GM21381 (cell line): ENCODE data around the gene STPG1.

Experiments
- ATAC-seq: cut with Tn5 transposase; IDR thresholded peaks from one replicate; pipeline ENCODE4 v1.9.1; 2021; ENCODE audit warnings: mild to moderate bottlenecking, moderate library complexity; ENCODE audit not compliant: unreplicated experiment

The STPG1 gene

GRCh38 chr1:24344090-24344742 is 69.4 kb downstream of the STPG1 start:
- ATAC-seq, result no peak

GRCh38 chr1:24343412-24344089 is 70.0 kb downstream of the STPG1 start:
- ATAC-seq, result no peak

GRCh38 chr1:24341260-24341659 is 72.3 kb downstream of the STPG1 start:
- ATAC-seq, result no peak

- ATAC-seq, result no peak
These were observed 72.8 kb downstream of the STPG1 start for GRCh38 chr1:24340770-24341169.

- no peak for ATAC-seq
These were observed 73.6 kb downstream of the STPG1 start for GRCh38 chr1:24339996-24340395.

GRCh38 chr1:24338447-24338846 is 75.1 kb downstream of the STPG1 start:
- ATAC-seq, result no peak

GRCh38 chr1:24337455-24337854 is 76.1 kb downstream of the STPG1 start:
- ATAC-seq, result no peak

GRCh38 chr1:24336075-24336474 is 77.5 kb downstream of the STPG1 start:
- ATAC-seq, result no peak

GRCh38 chr1:24331961-24332673 is 81.5 kb downstream of the STPG1 start:
- no peak for ATAC-seq

- no peak for ATAC-seq
These were observed 83.6 kb downstream of the STPG1 start for GRCh38 chr1:24329797-24330543.

- no peak for ATAC-seq
These were observed 84.3 kb downstream of the STPG1 start for GRCh38 chr1:24329331-24329730.

- no peak for ATAC-seq
These were observed 85.7 kb downstream of the STPG1 start for GRCh38 chr1:24327891-24328290.

GRCh38 chr1:24327486-24327885 is 86.1 kb downstream of the STPG1 start:
- ATAC-seq, result no peak

- ATAC-seq, result no peak
These were observed 87.8 kb downstream of the STPG1 start for GRCh38 chr1:24325587-24326449.

- ATAC-seq, result no peak
These were observed 88.7 kb downstream of the STPG1 start for GRCh38 chr1:24324903-24325302.

- no peak for ATAC-seq
These were observed 90.3 kb downstream of the STPG1 start for GRCh38 chr1:24323281-24323680.

- ATAC-seq, result no peak
These were observed 91.0 kb downstream of the STPG1 start for GRCh38 chr1:24322470-24323177.

- peak; percentile 59 for ATAC-seq
These were observed 91.7 kb downstream of the STPG1 start for GRCh38 chr1:24321697-24322469.

- no peak for ATAC-seq
These were observed 92.5 kb downstream of the STPG1 start for GRCh38 chr1:24321126-24321525.
